Activated naive CD8-positive, alpha-beta T cell treated with anti-CD3 and anti-CD28 coated beads for 36 hours (primary cell): ENCODE data around the gene MAP2K2. TPM values are rescaled to one million over a fixed set of nuclear protein-coding genes. Genes with fewer than 3 reads are reported as not detected.
A peak's percentile ranks its signal among the peaks of the same experiment; 100 is the strongest.

Experiments
- DNase-seq: peaks from one replicate; pipeline ENCODE4 v3.0.0; 2021
- H3K27ac Mint-ChIP-seq: one replicate; pipeline ENCODE4 v1.8.0; 2022; ENCODE audit warnings: mild to moderate bottlenecking, moderate library complexity, mixed read lengths
- H3K27me3 Mint-ChIP-seq: one replicate; pipeline ENCODE4 v1.8.0; 2022; ENCODE audit warnings: mild to moderate bottlenecking, mixed read lengths
- H3K36me3 Mint-ChIP-seq: one replicate; pipeline ENCODE4 v1.8.0; 2021; ENCODE audit warnings: mild to moderate bottlenecking, mixed read lengths
- H3K4me1 Mint-ChIP-seq: one replicate; pipeline ENCODE4 v1.8.0; 2021; ENCODE audit warnings: mixed read lengths
- H3K4me3 Mint-ChIP-seq: one replicate; pipeline ENCODE4 v1.8.0; 2022; ENCODE audit warnings: mild to moderate bottlenecking, moderate library complexity, mixed read lengths
- H3K9me3 Mint-ChIP-seq: one replicate; pipeline ENCODE4 v1.8.0; 2022; ENCODE audit warnings: mixed read lengths
- total RNA-seq, 2 experiments: library from RNA; stranded (reverse); gene quantifications; one replicate each; pipeline ENCODE4 v1.2.3, GENCODE V29; 2021

MAP2K2 gene
- total RNA-seq, 2 experiments from 2014 or later: 120 to 121 TPM

DNA sequence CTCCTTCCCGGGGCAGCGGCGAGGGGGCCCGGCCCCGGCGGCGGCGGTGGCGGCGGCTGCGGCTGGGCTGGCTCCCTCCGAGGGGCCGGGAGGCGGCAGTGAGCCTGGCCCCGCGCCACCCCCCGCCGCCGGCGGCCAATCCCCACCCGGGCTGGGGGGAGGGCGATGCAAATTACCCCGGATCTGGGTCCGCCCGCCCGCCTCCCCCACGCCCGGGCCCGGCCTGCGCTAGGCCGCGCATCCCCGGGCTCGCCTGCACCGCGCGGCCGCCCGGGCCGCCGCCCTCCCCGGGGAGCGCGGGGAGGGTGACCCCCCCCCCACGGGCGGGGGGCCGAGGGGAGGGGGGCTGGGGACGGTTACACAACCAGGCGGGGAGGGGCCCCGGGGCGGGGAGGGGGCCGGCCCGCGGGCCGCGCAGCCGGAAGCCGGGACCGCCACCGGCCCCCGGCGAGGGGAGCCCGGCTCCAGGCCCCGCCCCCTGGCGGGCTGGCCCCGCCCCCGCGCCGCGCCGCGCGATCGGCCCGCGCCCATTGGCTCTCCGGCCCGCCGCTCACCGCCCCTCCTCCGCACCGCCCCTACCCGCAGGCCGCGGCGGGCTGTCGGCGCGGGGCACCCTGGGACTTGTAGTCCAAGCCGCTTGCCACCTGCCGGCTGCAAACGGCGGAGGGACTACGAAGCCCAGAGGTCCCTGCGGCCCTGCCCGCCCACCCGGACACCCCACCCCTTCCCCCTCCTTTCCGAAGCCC is 58.3 kb downstream of the MAP2K2 start:
- H3K27ac Mint-ChIP-seq: no peak overlapping the region

DNA sequence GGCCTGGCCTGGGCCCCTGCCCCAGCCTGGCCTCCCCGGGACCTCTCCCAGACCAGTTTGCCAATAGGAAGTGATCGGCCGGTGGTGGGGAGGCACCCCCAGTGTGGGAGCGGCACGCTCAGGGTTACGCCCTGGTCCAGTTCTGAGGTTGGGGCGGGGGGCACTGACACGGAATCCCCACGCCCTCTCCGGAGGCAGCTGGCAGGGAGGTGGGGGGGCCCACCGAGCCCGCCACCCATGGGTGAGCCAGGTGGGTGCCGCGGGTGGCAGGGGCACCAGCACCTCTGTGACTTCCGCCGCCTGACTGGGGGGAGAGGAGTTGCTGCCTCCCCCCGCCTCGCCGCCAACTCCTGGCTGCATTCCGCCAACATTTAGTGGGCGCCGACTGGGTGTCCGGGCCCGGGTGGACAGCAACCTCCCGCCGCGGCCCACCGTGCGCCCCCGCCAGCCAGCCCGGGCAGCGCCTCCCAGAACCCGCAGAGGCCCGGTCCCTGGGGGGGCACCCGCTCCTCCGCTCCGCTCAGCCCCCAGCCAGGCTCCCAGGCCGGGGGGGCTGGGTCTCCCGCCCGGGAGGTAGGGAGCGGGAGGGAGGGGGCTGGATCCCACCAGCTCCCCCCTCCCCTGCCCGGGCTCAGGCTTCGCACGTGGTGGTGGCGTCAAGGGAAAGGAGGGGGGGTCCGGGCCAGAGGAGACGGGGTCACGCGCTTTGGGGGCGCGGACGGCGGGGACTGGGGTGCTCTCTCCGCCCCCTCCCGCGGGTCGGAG is 59.2 kb downstream of the MAP2K2 start:
- H3K27me3 Mint-ChIP-seq: no peaks in the 10 kb centered on the region
- H3K36me3 Mint-ChIP-seq: peaks cover 9% of the 10 kb centered on the region
- DNase-seq: peak; percentile 54
- H3K9me3 Mint-ChIP-seq: no peaks in the 10 kb centered on the region
- peaks cover 31% of the 10 kb centered on the region for H3K4me1 Mint-ChIP-seq
- peak overlapping the region; percentile 89 for H3K27ac Mint-ChIP-seq
- H3K4me3 Mint-ChIP-seq: peak overlapping the region; percentile 89

More for the DNA sequence above, 58.3 kb downstream of the MAP2K2 start:
- H3K9me3 Mint-ChIP-seq: no peaks in the 10 kb centered on the region
- H3K4me1 Mint-ChIP-seq: peaks cover 30% of the 10 kb centered on the region
- H3K36me3 Mint-ChIP-seq: peaks cover 9% of the 10 kb centered on the region
- peak; percentile 100 for DNase-seq
- no peaks in the 10 kb centered on the region for H3K27me3 Mint-ChIP-seq
- H3K4me3 Mint-ChIP-seq: peak overlapping the region; percentile 64

DNA sequence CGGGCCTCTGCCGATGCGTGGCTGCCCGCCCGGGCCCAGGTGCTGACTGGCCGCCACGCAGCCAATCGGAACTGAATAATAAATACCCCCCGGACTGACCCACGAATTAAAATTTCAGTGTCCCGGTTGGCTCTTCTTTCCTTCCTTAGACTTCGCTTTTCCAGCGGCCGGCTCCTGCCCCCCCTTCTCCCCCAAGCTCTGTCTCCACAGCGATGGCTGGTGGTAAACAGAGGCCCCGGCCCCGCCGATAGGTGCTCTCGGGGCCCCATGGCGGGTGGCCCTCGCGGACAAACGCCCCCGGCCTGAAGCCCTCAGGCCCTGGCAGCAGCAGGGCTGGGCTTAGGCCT is 59.8 kb downstream of the MAP2K2 start:
- H3K27ac Mint-ChIP-seq: peak overlapping the region; percentile 89
- H3K36me3 Mint-ChIP-seq: peaks cover 9% of the 10 kb centered on the region
- H3K4me1 Mint-ChIP-seq: peaks cover 29% of the 10 kb centered on the region
- H3K4me3 Mint-ChIP-seq: peak overlapping the region; percentile 89
- no peaks in the 10 kb centered on the region for H3K27me3 Mint-ChIP-seq
- DNase-seq: no peak
- no peaks in the 10 kb centered on the region for H3K9me3 Mint-ChIP-seq

DNA sequence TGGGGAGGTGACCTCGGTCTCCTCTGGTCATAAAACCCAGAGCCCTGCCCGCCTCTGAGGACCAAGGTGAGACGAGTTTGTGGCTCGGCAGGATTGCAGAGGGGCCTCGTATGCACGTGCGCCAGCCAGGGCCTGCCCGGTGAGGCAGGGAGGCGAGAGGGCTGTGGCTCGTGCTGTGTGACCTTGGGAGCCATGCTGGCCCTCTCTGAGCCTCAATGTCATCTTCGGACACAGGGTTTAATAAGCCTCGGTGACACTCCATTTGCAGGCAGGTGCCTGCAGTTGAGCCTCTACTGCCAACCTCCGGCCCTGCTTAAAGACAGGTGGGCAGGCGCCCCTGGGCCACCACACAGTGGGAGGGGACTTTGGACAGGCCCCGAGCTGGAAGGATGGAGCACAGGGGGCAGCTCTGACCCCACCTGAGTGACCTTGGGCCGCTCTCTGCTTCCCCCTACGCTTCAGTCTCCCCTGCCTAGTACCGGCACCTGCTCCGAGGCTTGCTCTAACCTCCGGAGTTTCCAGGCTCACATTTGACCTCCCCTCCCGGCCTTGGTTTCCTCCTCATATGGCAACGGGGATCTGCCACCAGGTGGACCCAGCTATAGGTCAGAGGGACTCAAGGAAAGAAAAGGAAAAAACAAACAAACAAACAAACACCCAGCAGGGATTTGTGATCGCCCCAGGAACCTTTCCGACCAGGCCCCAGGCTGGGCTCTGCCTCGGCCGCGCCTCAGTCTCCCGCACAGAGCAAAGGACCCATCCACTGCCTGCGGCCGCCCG is 60.4 kb downstream of the MAP2K2 start:
- DNase-seq: no peak
- H3K4me1 Mint-ChIP-seq: peaks cover 25% of the 10 kb centered on the region
- peak overlapping the region; percentile 89 for H3K27ac Mint-ChIP-seq
- H3K27me3 Mint-ChIP-seq: no peaks in the 10 kb centered on the region
- H3K36me3 Mint-ChIP-seq: peaks cover 9% of the 10 kb centered on the region
- H3K4me3 Mint-ChIP-seq: peak overlapping the region; percentile 89
- no peaks in the 10 kb centered on the region for H3K9me3 Mint-ChIP-seq

DNA sequence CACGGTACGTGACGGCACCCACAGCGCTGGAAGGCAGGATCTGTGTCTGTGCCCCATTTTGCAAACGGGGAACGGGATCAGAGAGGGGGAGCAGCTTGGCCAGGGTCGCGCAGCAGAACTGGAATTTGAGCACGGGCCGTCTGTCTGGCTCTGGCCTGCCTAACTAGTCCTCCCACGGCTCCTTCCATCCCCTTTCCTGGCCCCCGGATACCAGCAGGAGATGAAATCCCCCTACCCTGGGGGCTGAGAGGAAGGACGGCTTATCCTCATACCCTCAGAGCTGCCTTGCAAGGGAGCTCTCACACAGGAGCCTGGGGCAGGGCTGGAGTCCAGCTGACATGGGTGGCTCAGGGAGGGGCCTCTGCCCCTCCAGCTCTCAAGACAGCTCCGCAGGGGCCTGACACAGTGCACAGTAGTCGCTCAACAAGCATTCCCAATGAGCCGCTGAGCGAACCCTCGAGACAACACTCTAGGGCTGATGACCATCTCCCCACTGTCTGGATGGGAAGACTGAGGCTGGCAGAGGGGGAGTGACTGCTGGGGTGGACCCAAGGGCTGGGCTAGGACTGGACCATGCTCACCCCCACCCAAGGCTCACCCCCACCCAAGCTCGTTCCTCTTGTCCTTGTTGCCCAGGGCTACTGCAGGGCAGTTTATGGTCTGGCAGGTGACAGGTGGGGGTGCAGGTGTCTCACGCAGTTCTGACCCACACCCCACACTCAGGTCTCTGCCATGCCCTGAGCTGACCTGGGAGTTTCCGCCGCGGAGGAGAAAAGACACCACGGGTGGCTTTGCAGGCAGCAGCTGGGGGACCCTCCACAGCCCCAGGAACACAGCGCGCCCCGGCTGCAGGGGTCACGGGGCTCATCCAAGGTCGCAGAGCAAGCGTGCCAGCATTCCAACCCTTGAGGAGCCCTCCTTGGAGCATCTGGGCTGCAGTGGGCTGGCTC is 61.2 kb downstream of the MAP2K2 start:
- Mint-ChIP-seq H3K36me3 (peaks cover 10% of the 10 kb centered on the region), H3K27me3 (no peaks in the 10 kb centered on the region), H3K4me1 (peaks cover 21% of the 10 kb centered on the region), H3K9me3 (peaks cover 1% of the 10 kb centered on the region), H3K27ac (peak overlapping the region; percentile 89), H3K4me3 (peak overlapping the region; percentile 89)
- DNase-seq: no peak

DNA sequence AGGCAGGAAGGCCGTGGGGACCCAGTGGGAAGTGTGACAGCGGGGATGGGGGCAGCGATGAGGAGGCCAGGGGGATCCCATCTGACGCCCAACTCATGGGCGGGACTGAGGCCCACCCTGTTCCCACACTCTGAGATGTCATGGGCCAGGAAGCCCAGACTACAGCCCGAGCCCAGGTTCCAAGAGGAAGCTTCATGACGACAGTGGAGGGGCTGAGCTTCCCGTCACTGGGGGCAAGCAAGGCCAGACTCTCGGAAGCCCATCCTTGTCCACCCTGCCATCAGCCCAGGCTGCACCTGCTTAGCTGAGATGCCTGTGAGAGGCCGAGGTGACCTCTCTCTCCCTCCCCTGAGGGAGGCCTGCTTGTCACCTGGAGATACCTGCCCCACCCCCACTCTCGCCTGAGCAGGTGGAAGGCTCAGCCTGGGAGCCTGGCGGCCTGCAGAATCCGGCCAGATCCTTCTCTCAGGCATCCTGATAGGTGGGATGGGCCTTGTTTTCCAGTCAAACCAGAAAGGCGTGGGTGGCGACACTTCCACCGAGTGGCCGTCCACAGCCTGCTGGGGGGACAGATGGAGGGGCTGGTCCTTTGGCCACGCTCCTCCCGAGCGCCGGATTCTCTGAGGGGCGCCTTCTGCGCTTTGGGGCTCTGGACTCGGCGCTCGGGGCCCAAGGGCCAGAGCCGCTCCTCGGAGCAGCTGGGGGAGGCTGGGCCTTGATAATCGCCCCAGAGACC is 62.1 kb downstream of the MAP2K2 start:
- Mint-ChIP-seq H3K27ac (peak overlapping the region; percentile 51), H3K4me3 (no peak overlapping the region), H3K4me1 (peaks cover 26% of the 10 kb centered on the region), H3K27me3 (no peaks in the 10 kb centered on the region), H3K36me3 (peaks cover 17% of the 10 kb centered on the region), H3K9me3 (peaks cover 2% of the 10 kb centered on the region)
- DNase-seq: no peak

DNA sequence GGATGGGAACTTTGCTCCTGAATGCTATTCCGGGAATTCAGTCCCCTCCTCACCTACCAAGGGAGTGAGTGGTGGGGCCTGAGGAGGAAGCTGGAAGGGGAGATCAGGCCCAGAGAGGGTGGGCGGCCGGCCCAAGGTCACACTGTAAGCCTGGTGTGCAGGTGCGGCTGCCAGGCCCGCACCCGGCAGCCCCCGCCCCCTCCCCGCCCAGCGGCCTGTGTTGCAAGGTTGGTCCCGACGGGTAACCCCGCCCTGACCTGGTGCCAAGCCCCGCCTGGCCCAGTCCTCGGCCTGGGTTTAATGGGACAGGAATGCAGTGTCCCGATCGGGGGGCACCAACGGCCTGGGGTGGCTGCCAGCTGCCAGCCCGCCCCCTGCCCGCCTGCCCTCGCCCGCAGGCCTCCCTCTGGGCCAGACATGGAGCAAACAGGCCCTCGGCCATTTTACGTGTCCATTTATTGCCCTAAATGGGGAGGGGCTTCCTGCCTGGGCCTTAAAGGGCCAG is 62.7 kb downstream of the MAP2K2 start:
- peaks cover 26% of the 10 kb centered on the region for H3K4me1 Mint-ChIP-seq
- peak overlapping the region; percentile 29 for H3K4me3 Mint-ChIP-seq
- no peak for DNase-seq
- H3K27ac Mint-ChIP-seq: peak overlapping the region; percentile 48
- peaks cover 2% of the 10 kb centered on the region for H3K9me3 Mint-ChIP-seq
- H3K27me3 Mint-ChIP-seq: no peaks in the 10 kb centered on the region
- peaks cover 17% of the 10 kb centered on the region for H3K36me3 Mint-ChIP-seq

DNA sequence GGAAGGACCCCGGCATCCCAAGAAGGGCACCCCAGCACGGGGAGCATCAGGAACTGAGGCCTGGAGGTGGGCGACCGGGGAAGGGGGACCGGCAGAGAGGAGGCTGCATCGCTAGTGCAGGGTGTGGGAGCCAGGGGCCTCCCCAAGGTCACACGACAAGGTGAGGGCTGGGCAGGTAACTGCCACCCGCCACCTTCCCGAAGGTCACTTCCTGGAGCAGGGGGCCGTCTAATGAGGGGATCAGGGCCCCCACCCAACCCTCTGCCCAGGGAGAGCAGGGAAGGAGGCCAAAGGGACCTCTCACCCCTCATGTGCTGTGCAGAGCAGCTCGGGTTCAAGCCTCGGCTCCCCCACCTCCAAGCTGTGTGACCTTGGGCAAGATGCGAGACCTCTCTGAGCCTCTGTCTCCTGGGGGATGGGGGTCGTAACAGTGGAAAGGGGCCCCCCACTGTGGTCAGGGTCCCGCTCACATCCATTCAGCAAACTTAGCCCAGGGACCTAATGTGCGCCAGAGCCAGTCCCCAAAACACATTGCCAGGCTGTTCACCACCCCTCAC is 63.2 kb downstream of the MAP2K2 start:
- Mint-ChIP-seq H3K27me3 (no peaks in the 10 kb centered on the region), H3K27ac (peak overlapping the region; percentile 82), H3K36me3 (peaks cover 17% of the 10 kb centered on the region), H3K4me3 (peak overlapping the region; percentile 29), H3K4me1 (peaks cover 28% of the 10 kb centered on the region), H3K9me3 (peaks cover 2% of the 10 kb centered on the region)
- no peak for DNase-seq

DNA sequence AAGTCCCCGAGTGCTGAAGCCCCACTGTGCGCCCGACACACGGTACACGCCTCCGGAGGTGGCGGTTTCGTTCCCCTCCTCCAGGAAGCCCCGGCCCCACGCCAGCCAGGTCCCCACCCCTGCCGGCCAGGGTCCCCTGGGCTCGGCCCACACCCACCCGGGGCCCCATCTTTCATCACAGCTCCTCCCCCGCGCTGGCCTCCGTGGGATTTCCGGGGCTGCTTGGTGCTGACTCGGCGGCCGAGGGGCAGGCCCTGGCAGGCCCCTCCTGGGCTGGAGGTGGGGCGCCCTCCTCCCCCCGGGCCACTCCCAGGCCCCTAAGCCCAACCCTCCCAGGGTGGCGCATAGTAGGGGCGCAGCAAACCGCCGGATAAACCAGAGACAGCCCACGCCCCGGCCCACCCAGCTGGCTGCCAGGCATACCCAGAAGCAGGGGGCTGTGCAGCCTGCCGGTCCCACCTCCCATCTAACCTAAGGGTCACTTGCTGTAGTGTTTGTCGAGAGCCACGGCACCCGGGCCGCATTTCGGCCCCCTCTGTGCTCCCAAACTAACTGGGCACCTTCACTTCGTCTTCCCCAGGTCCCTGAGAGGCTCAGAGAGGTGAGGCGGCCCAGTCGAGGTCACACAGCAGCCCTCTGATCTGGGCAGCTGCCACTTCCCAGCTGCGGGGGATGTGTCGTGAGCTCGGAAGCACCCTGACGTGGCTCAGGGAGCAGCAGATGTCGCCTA is 63.9 kb downstream of the MAP2K2 start:
- H3K9me3 Mint-ChIP-seq: peaks cover 2% of the 10 kb centered on the region
- no peaks in the 10 kb centered on the region for H3K27me3 Mint-ChIP-seq
- H3K36me3 Mint-ChIP-seq: peaks cover 23% of the 10 kb centered on the region
- DNase-seq: peak; percentile 62
- H3K4me1 Mint-ChIP-seq: peaks cover 28% of the 10 kb centered on the region
- H3K4me3 Mint-ChIP-seq: peak overlapping the region; percentile 22
- H3K27ac Mint-ChIP-seq: peak overlapping the region; percentile 82

DNA sequence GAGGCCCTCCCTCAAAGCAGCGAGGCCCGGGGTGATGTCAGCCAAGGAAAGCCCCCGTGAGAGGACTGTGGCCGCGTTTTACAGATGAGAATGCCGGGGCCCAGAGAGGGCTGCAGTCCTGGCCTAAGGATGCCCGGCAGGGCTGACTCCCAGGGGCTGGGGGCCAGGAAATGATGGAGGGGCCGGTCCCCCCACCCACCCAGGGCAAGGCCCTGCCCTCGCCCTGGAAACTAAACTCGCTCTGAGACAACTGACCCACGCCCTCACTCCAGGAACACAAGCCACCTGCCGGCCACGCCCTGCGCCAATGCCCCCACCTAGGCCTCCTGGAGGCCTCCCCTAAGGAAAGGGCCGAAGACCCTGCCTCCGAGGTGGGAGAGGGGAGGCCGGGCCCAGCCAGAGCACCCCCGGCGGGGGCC is 64.5 kb downstream of the MAP2K2 start:
- DNase-seq: no peak
- Mint-ChIP-seq H3K4me3 (no peak overlapping the region), H3K36me3 (peaks cover 24% of the 10 kb centered on the region), H3K4me1 (peaks cover 28% of the 10 kb centered on the region), H3K27me3 (no peaks in the 10 kb centered on the region), H3K9me3 (peaks cover 2% of the 10 kb centered on the region), H3K27ac (peak overlapping the region; percentile 65)

DNA sequence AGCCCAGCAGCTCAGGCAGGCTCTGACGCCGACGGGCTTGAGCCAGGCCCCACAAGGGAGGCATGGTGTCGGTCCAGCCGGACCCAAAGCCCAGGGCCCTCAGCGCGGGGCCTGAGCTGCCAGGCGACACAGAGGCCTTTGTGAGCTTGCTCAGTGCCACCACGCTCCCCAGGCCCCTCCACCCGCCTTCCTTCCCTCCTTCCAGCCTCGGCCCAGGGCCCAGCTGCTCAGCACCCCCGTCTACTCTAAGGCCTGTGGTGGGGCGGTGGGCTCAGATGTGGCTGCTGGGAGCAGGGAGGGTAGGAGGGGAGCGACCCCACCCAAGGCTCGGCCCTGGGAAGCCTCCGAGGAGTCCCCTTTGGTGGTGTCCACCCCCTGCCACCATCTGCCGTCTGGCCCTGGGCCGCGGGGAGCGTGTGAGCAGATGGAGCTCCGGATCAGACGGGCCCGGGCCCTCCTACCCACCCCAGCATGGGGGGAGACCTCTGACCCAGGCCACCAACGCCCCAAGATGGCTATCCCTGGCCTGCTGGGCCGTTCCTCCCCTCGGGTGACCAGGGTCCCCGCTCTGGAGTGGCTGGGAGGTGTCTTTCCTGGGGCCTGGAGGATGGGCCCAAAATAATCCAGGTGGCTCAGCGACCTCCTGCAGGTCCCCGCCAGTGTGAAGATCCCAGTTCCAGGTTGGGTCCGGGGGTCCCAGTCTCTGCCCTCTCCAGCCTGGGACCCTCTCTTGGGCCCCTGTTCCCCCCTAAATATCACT is 65.0 kb downstream of the MAP2K2 start:
- Mint-ChIP-seq H3K9me3 (peaks cover 2% of the 10 kb centered on the region), H3K27ac (peak overlapping the region; percentile 65), H3K27me3 (no peaks in the 10 kb centered on the region), H3K4me1 (peaks cover 28% of the 10 kb centered on the region), H3K4me3 (no peak overlapping the region), H3K36me3 (peaks cover 20% of the 10 kb centered on the region)
- DNase-seq: no peak

DNA sequence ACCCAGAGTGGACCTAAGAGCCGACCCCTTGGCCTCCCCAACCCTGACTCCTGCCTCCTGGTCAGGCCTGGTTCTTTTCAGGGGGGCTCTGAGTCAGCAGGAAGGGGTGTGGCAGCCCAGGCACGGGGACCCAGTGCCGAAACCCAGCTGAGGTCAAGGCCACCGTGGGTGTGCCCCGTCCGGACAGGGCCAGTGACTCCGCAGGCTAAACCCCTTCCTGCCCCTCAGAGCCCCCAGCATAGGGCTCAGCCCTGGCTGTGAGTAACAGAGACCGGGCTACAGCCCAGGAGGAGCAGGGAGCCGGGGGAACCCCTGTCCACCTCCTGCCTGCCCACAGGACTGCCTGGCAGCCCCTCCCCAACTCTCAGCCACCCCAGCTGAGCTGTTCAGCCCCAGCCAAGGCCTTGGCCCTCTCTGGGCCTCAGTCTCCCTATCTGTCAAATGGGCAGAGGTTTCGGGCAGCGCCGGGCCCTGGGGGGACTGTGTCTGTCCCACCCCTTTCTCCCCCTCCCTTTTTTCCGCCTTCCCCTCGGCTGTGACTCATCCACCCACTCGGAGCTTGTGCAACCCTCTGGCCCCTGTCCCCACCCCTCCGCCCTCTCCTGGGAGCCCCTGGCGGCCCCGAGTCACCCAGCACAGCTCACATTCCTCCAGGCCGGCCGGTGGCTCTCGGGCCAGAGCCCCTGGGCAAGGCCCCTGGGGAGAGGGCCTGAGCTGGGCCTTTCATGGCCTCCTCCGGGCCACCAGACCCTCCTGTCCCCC is 65.8 kb downstream of the MAP2K2 start:
- H3K9me3 Mint-ChIP-seq: peaks cover 2% of the 10 kb centered on the region
- DNase-seq: peak; percentile 61
- peak overlapping the region; percentile 64 for H3K27ac Mint-ChIP-seq
- H3K4me3 Mint-ChIP-seq: no peak overlapping the region
- peaks cover 32% of the 10 kb centered on the region for H3K4me1 Mint-ChIP-seq
- H3K27me3 Mint-ChIP-seq: no peaks in the 10 kb centered on the region
- peaks cover 23% of the 10 kb centered on the region for H3K36me3 Mint-ChIP-seq
